Epithelial cell of umbilical artery (primary cell): ENCODE data around the gene FCGR2B. TPM values are rescaled to one million over a fixed set of nuclear protein-coding genes. Genes with fewer than 3 reads are reported as not detected.

ENCODE experiments used
- total RNA-seq: library from RNA; depleted of rRNA; stranded (reverse); fragments of >200 nt; gene quantifications from 2 replicates; pipeline ENCODE4 v1.2.3, GENCODE V29; 2014

The FCGR2B gene
- under 0.01 TPM in 1 of 2 replicates, not detected in the other for total RNA-seq

GRCh38 chr1:161662684-161663339, at the start of gene FCGR2B:
Gene FCGR2B, plus strand, starts transcription at chr1:161663143. Its CDS starts 99 bp downstream, at chr1:161663242.

GRCh38 chr1:161631076-161631475, 31.9 kb upstream of the FCGR2B start, which contains the start of gene FCGR3B:
Gene FCGR3B, minus strand, starts transcription at chr1:161631176. Its CDS starts 82 bp downstream, at chr1:161631094.

GRCh38 chr1:161706482-161707347, 43.8 kb downstream of the FCGR2B start, which contains the start of gene FCRLA:
Gene FCRLA, plus strand, starts transcription at chr1:161707229. Its CDS starts 36 bp downstream, at chr1:161707265.

GRCh38 chr1:161720956-161721737, 58.2 kb downstream of the FCGR2B start, which contains the start of gene FCRLB:
Gene FCRLB, plus strand, starts transcription at chr1:161721544. Its CDS starts 1,129 bp downstream, at chr1:161722673.

Other genes starting within 250 kb of the FCGR2B start
- not detected in 2 replicates for gene FCGR2A, start 157.7 kb upstream of the FCGR2B start, total RNA-seq
- 0.30 and 0.32 TPM in 2 replicates for gene HSPA6, start 138.6 kb upstream of the FCGR2B start, total RNA-seq
- not detected in 2 replicates for gene FCGR3A, start 113.3 kb upstream of the FCGR2B start, total RNA-seq
- gene FCGR3B, start 32.0 kb upstream of the FCGR2B start, total RNA-seq = not detected in 2 replicates
- not detected in 2 replicates for gene FCRLA, start 44.1 kb downstream of the FCGR2B start, total RNA-seq
- gene FCRLB, start 58.4 kb downstream of the FCGR2B start, total RNA-seq = 1.4 and 1.9 TPM in 2 replicates
- 34.8 and 36.2 TPM in 2 replicates for gene DUSP12, start 86.6 kb downstream of the FCGR2B start, total RNA-seq
- gene ATF6, start 103.2 kb downstream of the FCGR2B start, total RNA-seq = 41.3 and 41.5 TPM in 2 replicates